Skin of body (tissue), 2 donors: ENCODE results near the gene CACNA1S. TPM values are rescaled to one million over a fixed set of nuclear protein-coding genes. Genes with fewer than 3 reads are reported as not detected.
A peak's percentile ranks its signal among the peaks of the same experiment; 100 is the strongest.

ENCODE experiments used
- DNase-seq: peaks from one replicate; lab custom pipeline; 2025; lab: John Stamatoyannopoulos, UW
- total RNA-seq: library from RNA; depleted of rRNA; stranded (reverse); fragments of >200 nt; gene quantifications from one replicate; pipeline ENCODE4 v1.2.3, GENCODE V29; 2014

The CACNA1S gene
- total RNA-seq, 1 donor from 2014 or later = 5.3 TPM

DNA sequence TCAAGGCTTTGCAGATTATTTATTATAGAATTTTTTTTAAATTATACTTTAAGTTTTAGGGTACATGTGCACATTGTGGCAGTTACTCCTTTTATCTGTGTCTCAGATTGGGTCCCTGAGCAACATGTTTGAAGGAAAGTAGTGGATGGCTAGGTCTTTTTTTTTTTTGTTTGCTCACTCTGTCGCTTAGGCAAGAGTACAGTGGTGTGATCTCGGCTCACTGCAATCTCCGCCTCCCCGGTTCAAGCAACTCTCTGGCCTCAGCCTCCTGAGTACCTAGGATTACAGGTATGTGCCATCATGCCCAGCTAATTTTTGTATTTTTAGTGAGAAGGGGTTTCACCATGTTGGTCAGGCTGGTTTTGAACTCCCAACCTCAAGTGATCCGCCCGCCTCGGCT lies 49.1 kb downstream of the CACNA1S start:
- DNase-seq = no peak

- DNase-seq = no peak
Observed at GRCh38 chr1:201062511-201063091, 49.6 kb downstream of the CACNA1S start.

GRCh38 chr1:201061886-201062285 lies 50.3 kb downstream of the CACNA1S start:
- no peak for DNase-seq

- no peak for DNase-seq
Observed at GRCh38 chr1:201061049-201061448, 51.2 kb downstream of the CACNA1S start.

DNA sequence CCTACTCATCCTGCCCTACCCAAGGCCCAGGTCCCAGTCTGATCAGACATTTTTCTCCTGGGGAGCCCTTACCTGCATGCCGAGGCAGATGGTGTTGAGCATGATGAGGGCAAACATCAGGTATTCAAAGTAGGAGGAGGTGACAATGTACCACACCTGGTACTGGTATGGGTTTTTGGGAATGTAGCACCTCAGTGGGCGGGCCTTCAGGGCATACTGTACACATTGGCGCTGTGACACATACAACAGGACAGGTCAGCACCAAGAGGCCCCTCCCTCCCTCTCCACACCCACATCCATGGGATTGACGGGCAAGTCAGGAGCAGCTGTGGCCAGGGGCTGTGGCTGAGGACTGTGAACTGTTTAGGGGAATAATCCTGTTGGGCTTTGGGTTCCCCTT lies 51.6 kb downstream of the CACNA1S start:
- DNase-seq = no peak

GRCh38 chr1:201059871-201060555 lies 52.2 kb downstream of the CACNA1S start:
- DNase-seq = no peak

GRCh38 chr1:201059401-201059800 lies 52.8 kb downstream of the CACNA1S start:
- DNase-seq = no peak

- DNase-seq = no peak
Observed at GRCh38 chr1:201054091-201054543, 58.1 kb downstream of the CACNA1S start.

DNA sequence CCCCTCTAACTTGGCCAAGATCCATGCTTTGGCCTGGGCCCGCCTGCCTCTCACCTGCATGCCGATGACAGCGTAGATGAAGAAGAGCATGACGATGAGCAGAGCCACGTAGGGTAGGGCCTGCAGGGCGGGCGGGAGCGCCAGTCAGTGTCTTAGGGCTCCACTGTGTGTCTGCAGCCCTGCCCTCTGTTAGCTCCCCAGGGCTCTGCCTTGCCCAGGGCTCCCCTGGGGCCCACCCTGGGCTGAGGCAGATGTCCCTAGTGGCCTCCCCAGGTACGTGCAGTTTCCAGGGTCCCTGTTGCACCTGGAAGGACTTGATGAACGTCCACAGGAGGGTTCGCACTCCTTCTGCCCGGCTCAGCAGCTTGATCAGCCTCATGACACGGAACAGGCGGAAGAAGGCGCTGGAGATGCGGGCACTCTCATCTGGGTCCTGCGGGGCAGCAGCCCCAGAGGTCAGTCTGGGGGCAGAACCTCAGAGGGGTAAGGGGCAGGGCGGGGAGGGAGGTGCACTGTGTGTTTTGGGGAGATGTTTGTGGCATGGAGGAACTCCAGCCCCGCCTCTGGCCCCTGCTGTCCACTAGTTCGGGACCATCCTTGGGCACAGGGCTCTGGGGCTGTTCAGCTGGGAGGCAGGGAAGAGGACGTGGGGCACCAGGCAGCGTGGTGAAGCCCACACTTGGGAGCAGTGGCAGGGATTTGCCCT lies 58.9 kb downstream of the CACNA1S start:
- no peak for DNase-seq

- DNase-seq = no peak
Observed at GRCh38 chr1:201051399-201051798, 60.8 kb downstream of the CACNA1S start.

- no peak for DNase-seq
Observed at GRCh38 chr1:201050515-201051277, 61.5 kb downstream of the CACNA1S start.

- DNase-seq = no peak
Observed at GRCh38 chr1:201049248-201049831, 62.9 kb downstream of the CACNA1S start.

DNA sequence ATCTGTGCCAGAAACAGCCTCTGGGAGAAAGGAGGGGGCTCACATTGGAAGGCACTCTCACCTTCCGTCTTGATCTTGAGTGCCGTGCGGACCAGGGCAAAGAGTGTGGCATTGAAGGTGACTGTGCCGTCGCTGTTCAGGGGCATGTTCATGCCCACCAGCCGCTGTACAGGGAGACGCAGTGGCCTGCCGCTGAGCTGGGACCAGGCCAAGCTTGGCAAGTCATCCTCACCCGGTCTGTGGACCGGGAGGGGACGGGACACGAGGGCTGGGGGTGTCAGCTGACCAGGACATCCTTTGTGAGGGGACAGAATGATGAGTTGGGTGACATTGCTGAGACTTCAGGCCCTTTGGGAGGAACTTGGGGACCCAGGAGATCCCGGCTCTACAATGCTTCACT lies 63.7 kb downstream of the CACNA1S start:
- no peak for DNase-seq

- no peak for DNase-seq
Observed at GRCh38 chr1:201044119-201044518, 68.1 kb downstream of the CACNA1S start.

DNA sequence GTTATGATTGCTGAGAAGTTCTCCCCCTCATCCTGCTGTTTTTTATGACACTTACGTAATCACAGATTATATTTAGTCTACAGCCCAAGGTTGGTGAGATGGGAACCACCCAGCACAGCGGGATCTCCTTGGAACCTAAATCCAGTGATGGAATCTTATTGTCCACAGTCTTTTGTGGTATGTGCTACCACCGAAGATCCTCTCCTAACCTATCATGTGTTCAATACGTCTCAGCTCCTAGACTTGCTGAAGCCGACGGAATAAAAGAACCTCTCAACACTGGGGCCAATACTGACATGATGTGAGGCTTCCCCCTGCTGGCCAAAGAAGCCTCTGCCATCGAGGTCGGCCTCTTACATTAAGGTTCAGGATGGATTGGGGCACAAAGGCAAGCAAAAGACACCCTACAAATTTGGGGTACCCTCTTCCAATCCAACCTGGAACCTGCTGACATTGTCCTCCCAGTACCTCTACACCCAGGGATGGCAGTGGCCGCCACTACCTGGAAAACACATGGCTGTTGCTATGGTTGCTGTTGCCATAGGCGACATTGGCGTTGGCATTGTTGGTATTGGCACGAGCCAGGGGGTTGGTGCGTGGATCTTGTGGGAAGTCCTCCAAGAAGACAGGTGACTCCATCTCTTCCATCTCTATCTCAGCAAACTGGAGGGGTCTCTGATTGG lies 69.3 kb downstream of the CACNA1S start:
- peak; percentile 64 for DNase-seq

DNA sequence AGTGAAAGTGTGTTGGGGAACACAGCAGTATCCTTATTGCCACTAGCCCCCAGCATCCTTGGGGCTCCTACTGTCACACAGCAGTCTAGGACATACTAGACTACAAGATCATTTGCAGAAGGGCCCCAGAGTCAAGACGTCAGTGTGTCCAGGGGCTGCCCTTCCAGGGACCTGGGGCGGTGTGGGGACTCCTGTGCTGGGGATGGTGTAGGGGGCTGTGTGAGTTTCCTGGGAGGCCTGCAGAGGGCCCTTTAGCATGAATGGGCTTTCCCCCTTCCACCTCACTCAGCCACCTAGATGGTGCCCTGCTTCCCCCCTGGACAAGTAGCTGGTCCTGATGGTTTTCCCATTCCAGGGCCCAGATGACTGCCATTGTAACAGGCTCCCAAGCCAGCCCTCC lies 71.2 kb downstream of the CACNA1S start:
- DNase-seq = no peak

DNA sequence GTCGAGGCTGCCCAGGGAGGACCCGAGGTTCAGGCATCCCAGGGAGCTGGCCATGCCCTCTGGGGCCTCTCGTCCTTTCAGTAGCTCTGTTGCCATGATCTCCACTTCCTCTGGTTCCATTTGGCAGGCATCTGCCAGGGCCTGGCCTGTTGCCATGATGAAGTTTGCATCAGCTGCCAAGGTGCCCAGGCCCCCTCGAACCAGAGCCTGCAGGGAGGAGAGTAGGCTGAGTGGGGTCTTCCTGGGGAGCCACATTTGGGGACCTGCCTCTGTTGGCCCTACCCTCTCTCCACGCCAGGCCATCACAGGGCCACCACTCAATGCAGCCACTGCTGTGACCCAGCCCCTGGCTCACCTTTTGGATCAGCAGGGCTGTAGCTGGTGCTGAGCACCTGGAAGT lies 72.3 kb downstream of the CACNA1S start:
- no peak for DNase-seq

GRCh38 chr1:201039418-201039817 lies 72.8 kb downstream of the CACNA1S start:
- no peak for DNase-seq

DNA sequence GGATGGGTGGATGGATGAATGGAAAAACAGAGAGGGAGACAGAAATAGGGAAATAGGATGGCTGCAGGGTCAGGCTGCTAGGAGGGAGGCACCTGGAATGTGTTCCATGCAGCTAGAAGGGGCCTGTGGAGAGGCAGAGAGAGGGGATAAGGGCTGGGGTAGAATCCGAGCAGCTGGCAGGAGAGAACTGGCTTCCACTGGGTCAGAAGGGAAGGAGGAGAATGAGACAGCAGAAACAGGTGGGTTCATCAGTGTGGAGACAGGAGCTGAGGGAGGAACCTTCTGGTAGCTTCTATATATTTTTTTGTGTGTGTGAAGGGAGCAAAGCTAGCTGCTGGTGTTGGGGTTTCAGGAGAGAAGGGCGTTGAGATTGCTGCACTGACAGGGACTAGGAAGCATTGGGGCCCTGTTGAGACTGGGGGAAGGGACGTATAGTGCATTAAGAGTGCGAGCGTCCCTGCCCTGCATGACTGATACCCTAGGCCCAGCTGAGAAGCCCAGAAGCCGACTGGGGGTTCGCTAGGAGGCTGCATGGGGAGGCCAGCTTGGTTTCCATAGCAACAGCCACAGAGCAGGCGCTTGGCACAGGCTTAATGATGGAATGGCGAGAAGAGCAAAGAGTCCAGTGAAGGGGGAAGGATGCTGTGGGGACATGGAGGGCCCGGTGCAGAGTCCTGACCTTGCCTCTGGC lies 73.9 kb downstream of the CACNA1S start:
- no peak for DNase-seq

GRCh38 chr1:201036188-201036842 lies 75.9 kb downstream of the CACNA1S start:
- no peak for DNase-seq
